Anterior cingulate cortex (tissue), 58 donors: Measurements from ENCODE around the gene PLEKHF1.

Source experiments
- DNase-seq, 58 donors: peaks; one replicate each; lab custom pipeline; 2025; lab: John Stamatoyannopoulos, UW

PLEKHF1 gene

GRCh38 chr19:29675120-29675649 is 9.9 kb downstream of the PLEKHF1 start:
- peak in 1 of 58 donors; percentile 18 for DNase-seq

- peak in 44 of 58 donors; percentile 23 to 85 (median 62) for DNase-seq
These were observed 10.5 kb downstream of the PLEKHF1 start for GRCh38 chr19:29675650-29676186.

- DNase-seq = peak in 3 of 58 donors; percentile 18 to 26 (median 19)
These were observed 11.3 kb downstream of the PLEKHF1 start for GRCh38 chr19:29676586-29676985.

GRCh38 chr19:29677001-29677817 is 11.9 kb downstream of the PLEKHF1 start:
- DNase-seq = no peak

- peak in 25 of 58 donors; percentile 22 to 72 (median 42) for DNase-seq
These were observed 13.3 kb downstream of the PLEKHF1 start for GRCh38 chr19:29678484-29679106.

- no peak for DNase-seq
These were observed 14.4 kb downstream of the PLEKHF1 start for GRCh38 chr19:29679598-29680210.

GRCh38 chr19:29680447-29680846 is 15.2 kb downstream of the PLEKHF1 start:
- DNase-seq = peak in 23 of 58 donors; percentile 16 to 58 (median 36)

- DNase-seq = no peak
These were observed 15.7 kb downstream of the PLEKHF1 start for GRCh38 chr19:29680937-29681336.

GRCh38 chr19:29681422-29682235 is 16.4 kb downstream of the PLEKHF1 start:
- DNase-seq = peak in 4 of 58 donors; percentile 11 to 31 (median 26)

- peak in 2 of 58 donors; percentile 58 for DNase-seq
These were observed 17.1 kb downstream of the PLEKHF1 start for GRCh38 chr19:29682236-29682895.

- peak in 43 of 58 donors; percentile 23 to 90 (median 58) for DNase-seq
These were observed 17.7 kb downstream of the PLEKHF1 start for GRCh38 chr19:29683009-29683408.

- DNase-seq = no peak
These were observed 20.1 kb downstream of the PLEKHF1 start for GRCh38 chr19:29685326-29685725.

GRCh38 chr19:29686285-29686805 is 21.1 kb downstream of the PLEKHF1 start:
- no peak for DNase-seq

- DNase-seq = peak in 2 of 58 donors; percentile 23
These were observed 22.1 kb downstream of the PLEKHF1 start for GRCh38 chr19:29687244-29687896.

- no peak for DNase-seq
These were observed 22.9 kb downstream of the PLEKHF1 start for GRCh38 chr19:29687897-29688728.

- DNase-seq = no peak
These were observed 25.6 kb downstream of the PLEKHF1 start for GRCh38 chr19:29690842-29691241.

- peak in 3 of 58 donors; percentile 30 to 51 (median 46) for DNase-seq
These were observed 28.9 kb downstream of the PLEKHF1 start for GRCh38 chr19:29694161-29694560.
